MM.1S (cell line): ENCODE results near the gene MFSD6L.

Experiments
- CTCF ChIP-seq: fragments of 300-600 bp; sonication (generic); IDR thresholded peaks from 2 replicates; pipeline ENCODE4 v1.5.1; 2016; ENCODE audit warnings: antibody characterized with exemption, low read length, mixed read lengths
- EZH2 ChIP-seq: fragments of 300-600 bp; sonication (generic); optimal IDR thresholded peaks from 2 replicates; pipeline ENCODE3; 2017; ENCODE audit warnings: low read depth, mild to moderate bottlenecking, antibody characterized with exemption, low read length, mixed read lengths
- EZH2phosphoT487 ChIP-seq: fragments of 300-600 bp; sonication (generic); IDR thresholded peaks from 2 replicates; pipeline ENCODE4 v1.6.1; 2018; ENCODE audit warnings: antibody characterized with exemption, low read length

GRCh38 chr17:8838551-8839095 lies 39.5 kb upstream of the MFSD6L start:
- no peak for TF ChIP-seq CTCF
- no peak for TF ChIP-seq EZH2phosphoT487
- no peak for TF ChIP-seq EZH2
